Fibroblast of lung (primary cell): Measurements from ENCODE around the gene ADH5.

Experiments used
- EZH2 ChIP-seq: IDR thresholded peaks from 2 replicates; pipeline ENCODE4 v1.5.1; 2012; ENCODE audit warnings: low read length, control low read depth, mild to moderate bottlenecking; ENCODE audit errors: missing control alignments
- TF ChIP-seq, protein P1 (sequence below), 2 donors: IDR thresholded peaks in 1 of 2; conservative IDR thresholded peaks in 1 of 2; 1 replicate in 1 of 2; 2 replicates in 1 of 2; pipeline ENCODE4 v1.5.1; 2011 to 2012; ENCODE audit warnings: low read length in 2 of 2, control low read depth in 1 of 2, inconsistent platforms in 1 of 2, low read depth in 1 of 2, mild to moderate bottlenecking in 1 of 2

DNA sequence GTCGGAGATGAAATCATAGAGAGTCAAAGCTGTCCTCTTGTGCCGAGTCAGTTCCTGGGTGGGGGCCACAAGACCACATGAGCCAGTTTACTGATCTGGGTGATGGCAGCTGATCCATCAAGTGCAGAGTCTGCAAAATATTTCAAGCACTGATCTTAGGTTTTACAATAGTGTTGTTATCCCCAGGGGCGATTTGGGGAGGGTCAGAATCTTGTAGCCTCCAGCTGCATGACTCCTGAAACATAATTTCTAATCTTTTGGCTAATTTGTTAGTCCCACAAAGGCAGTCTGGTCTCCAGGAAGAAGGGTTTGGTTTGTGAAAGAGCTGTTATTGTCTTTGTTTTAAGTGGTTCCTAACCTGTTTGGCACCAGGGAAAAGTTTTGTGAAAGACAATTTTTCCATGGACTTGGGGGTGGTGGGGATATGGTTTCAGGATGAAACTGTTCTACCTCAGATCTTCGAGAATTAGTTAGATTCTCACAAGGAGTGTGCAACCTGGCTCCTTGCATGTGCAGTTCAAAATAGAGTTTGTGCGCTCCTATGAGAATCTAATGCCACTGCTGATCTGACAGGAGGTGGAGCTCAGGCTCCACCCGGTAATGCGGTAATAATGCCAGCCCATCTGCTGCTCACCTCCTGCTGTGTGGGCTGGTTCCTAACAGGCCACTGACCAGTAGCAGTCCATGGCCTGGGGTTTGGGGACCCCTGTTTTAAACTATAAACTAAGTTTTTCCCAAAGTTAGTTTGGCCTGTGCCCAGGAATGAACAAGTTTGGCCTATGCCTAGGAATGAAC lies 63.9 kb downstream of the ADH5 start:
- TF ChIP-seq, protein P1, sequence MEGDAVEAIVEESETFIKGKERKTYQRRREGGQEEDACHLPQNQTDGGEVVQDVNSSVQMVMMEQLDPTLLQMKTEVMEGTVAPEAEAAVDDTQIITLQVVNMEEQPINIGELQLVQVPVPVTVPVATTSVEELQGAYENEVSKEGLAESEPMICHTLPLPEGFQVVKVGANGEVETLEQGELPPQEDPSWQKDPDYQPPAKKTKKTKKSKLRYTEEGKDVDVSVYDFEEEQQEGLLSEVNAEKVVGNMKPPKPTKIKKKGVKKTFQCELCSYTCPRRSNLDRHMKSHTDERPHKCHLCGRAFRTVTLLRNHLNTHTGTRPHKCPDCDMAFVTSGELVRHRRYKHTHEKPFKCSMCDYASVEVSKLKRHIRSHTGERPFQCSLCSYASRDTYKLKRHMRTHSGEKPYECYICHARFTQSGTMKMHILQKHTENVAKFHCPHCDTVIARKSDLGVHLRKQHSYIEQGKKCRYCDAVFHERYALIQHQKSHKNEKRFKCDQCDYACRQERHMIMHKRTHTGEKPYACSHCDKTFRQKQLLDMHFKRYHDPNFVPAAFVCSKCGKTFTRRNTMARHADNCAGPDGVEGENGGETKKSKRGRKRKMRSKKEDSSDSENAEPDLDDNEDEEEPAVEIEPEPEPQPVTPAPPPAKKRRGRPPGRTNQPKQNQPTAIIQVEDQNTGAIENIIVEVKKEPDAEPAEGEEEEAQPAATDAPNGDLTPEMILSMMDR (conservative IDR thresholded peaks at IDR 0.05 in 1 of 2, IDR thresholded peaks at IDR 0.05 in 1 of 2; ENCODE audit: low read depth in 1 of 2, low read length in 2 of 2), result no peak
- no peak for TF ChIP-seq EZH2
